B cell (primary cell): ENCODE measurements around the gene IGFN1. TPM values are rescaled to one million over a fixed set of nuclear protein-coding genes. Genes with fewer than 3 reads are reported as not detected.

Experiments
- ATAC-seq: fragments of 200-7000 bp; cut with Tn5 transposase; one replicate; pipeline ENCODE4 v1.10.0; 2021; ENCODE audit warnings: low read depth, mild to moderate bottlenecking, moderate number of reproducible peaks, moderate library complexity
- CTCF ChIA-PET: fragments of 350-600 bp; sonication (Branson Sonifier 250); formaldehyde crosslinking; loops from one replicate; lab custom pipeline; 2021; ENCODE audit warnings: antibody characterized with exemption, inconsistent platforms; lab: Charles Lee
- POLR2A ChIA-PET: fragments of 350-600 bp; sonication (Branson Sonifier 250); formaldehyde crosslinking; loops from one replicate; lab custom pipeline; 2021; ENCODE audit warnings: antibody characterized with exemption; lab: Charles Lee
- DNase-seq: peaks from one replicate; pipeline ENCODE4 v3.0.0; 2013
- H2AFZ ChIP-seq: 2 replicates; pipeline ENCODE4 v1.6.1; 2012; ENCODE audit warnings: mild to moderate bottlenecking, low read depth, low read length; ENCODE audit not compliant: insufficient read depth, poor library complexity, severe bottlenecking
- H3K27ac ChIP-seq, 2 donors: 1 replicate in 1 of 2; 2 replicates in 1 of 2; pipeline ENCODE4 v1.5.1; 2012 to 2013; ENCODE audit warnings: low read length in 2 of 2, mild to moderate bottlenecking in 2 of 2, moderate library complexity in 1 of 2
- H3K27me3 ChIP-seq, 4 experiments: fragments of 200-600 bp in 1 of 4; sonication (generic) in 1 of 4; replicated peaks in 1 of 4; 1 replicate in 2 of 4; 2 replicates in 2 of 4; pipeline versions ENCODE4 v1.6.1 to v1.7.0; 2013 to 2016; ENCODE audit warnings: low read length in 3 of 4, mild to moderate bottlenecking in 2 of 4, mixed read lengths in 1 of 4, moderate library complexity in 1 of 4; ENCODE audit not compliant: insufficient read depth in 4 of 4, control insufficient read depth in 3 of 4; ENCODE audit errors: control extremely low read depth in 1 of 4
- H3K36me3 ChIP-seq, 2 experiments: replicated peaks in 1 of 2; 1 replicate in 1 of 2; 2 replicates in 1 of 2; pipeline versions ENCODE4 v1.6.1 to v1.7.1; 2013; ENCODE audit warnings: low read length in 1 of 2; ENCODE audit not compliant: insufficient read depth in 2 of 2, control insufficient read depth in 1 of 2; ENCODE audit errors: control extremely low read depth in 1 of 2, extremely low read depth in 1 of 2
- H3K4me1 ChIP-seq, 2 donors: fragments of 200-600 bp in 1 of 2; sonication (generic) in 1 of 2; 1 replicate in 1 of 2; 2 replicates in 1 of 2; pipeline versions ENCODE4 v1.5.1 to v1.6.1; 2013 to 2017; ENCODE audit warnings: low read length in 2 of 2; ENCODE audit not compliant: control insufficient read depth in 2 of 2, insufficient read depth in 2 of 2
- H3K4me2 ChIP-seq: replicated peaks from 2 replicates; pipeline ENCODE3; 2012; ENCODE audit warnings: mild to moderate bottlenecking, low read depth, low read length; ENCODE audit not compliant: poor library complexity, severe bottlenecking
- H3K4me3 ChIP-seq, 5 experiments: fragments of 200-600 bp in 1 of 5; sonication (generic) in 1 of 5; 1 replicate in 3 of 5; 2 replicates in 2 of 5; pipeline versions ENCODE4 v1.5.1 to v1.7.0; 2011 to 2016; ENCODE audit warnings: low read length in 4 of 5, mild to moderate bottlenecking in 4 of 5, low read depth in 2 of 5, control low read depth in 1 of 5, moderate library complexity in 1 of 5; ENCODE audit not compliant: insufficient read depth in 1 of 5; ENCODE audit errors: control extremely low read depth in 1 of 5, extremely low read depth in 1 of 5
- H3K79me2 ChIP-seq: fragments of 200-600 bp; sonication (generic); one replicate; pipeline ENCODE4 v1.6.0; 2016; ENCODE audit warnings: low read length; ENCODE audit not compliant: control insufficient read depth, insufficient read depth
- H3K9ac ChIP-seq: fragments of 200-600 bp; sonication (generic); 2 replicates; pipeline ENCODE4 v1.6.1; 2017; ENCODE audit warnings: mild to moderate bottlenecking, low read length, moderate library complexity
- H3K9me3 ChIP-seq, 3 donors: one replicate each; pipeline versions ENCODE4 v1.6.1 to v1.7.1; 2013; ENCODE audit warnings: low read length in 2 of 3; ENCODE audit not compliant: control insufficient read depth in 2 of 3, insufficient read depth in 1 of 3; ENCODE audit errors: control extremely low read depth in 1 of 3
- H4K20me1 ChIP-seq: 2 replicates; pipeline ENCODE4 v1.6.0; 2012; ENCODE audit warnings: mild to moderate bottlenecking, low read length; ENCODE audit not compliant: insufficient read depth, control insufficient read depth, poor library complexity, severe bottlenecking
- H3K27ac Mint-ChIP-seq: one replicate; pipeline ENCODE4 v1.8.0; 2021; ENCODE audit warnings: mixed read lengths
- H3K27me3 Mint-ChIP-seq: one replicate; pipeline ENCODE4 v1.8.0; 2021; ENCODE audit warnings: mixed read lengths
- H3K4me1 Mint-ChIP-seq: one replicate; pipeline ENCODE4 v1.8.0; 2021; ENCODE audit warnings: mixed read lengths
- H3K4me3 Mint-ChIP-seq: one replicate; pipeline ENCODE4 v1.8.0; 2021; ENCODE audit warnings: mixed read lengths
- H3K9me3 Mint-ChIP-seq: one replicate; pipeline ENCODE4 v1.8.0; 2022; ENCODE audit warnings: mixed read lengths; ENCODE audit not compliant: insufficient read depth
- EZH2 ChIP-seq: IDR thresholded peaks from 2 replicates; pipeline ENCODE4 v1.6.1; 2012; ENCODE audit warnings: borderline replicate concordance, low read depth, mild to moderate bottlenecking, moderate library complexity, low read length; ENCODE audit not compliant: insufficient read depth, poor library complexity, severe bottlenecking
- WGBS: methylation state at CpG from one replicate; pipeline ENCODE4 v1.1.5; 2013; ENCODE audit warnings: missing lambda C conversion rate; ENCODE audit not compliant: insufficient coverage; 5-methylcytosine and 5-hydroxymethylcytosine counted together
- intact Hi-C: fragments of 100-400 bp; cut with micrococcal nuclease; formaldehyde crosslinking; loops from one replicate; pipeline ENCODE4 v1.10.0; 2022
- polyA plus RNA-seq: library from polyadenylated mRNA; depleted of rRNA; stranded (reverse); fragments of >200 nt; gene quantifications from 2 replicates; pipeline ENCODE4 v1.2.3, GENCODE V29; 2012
- total RNA-seq, 2 donors: library from RNA; stranded (reverse); fragments of 120-200 nt in 1 of 2; gene quantifications; 1 replicate in 1 of 2; 2 replicates in 1 of 2; pipeline versions ENCODE4 v1.2.3 to v1.2.4, GENCODE V29; 2013 to 2022
- TF ChIP-seq, protein P1 (sequence below): fragments of 200-600 bp; IDR thresholded peaks from one replicate; pipeline ENCODE4 v1.8.0; 2022; ENCODE audit warnings: antibody characterized with exemption, mild to moderate bottlenecking

The IGFN1 gene
- total and polyA plus RNA-seq, 2 donors (not counting 1 experiment from before 2014, with no cell fraction given): not detected

DNA sequence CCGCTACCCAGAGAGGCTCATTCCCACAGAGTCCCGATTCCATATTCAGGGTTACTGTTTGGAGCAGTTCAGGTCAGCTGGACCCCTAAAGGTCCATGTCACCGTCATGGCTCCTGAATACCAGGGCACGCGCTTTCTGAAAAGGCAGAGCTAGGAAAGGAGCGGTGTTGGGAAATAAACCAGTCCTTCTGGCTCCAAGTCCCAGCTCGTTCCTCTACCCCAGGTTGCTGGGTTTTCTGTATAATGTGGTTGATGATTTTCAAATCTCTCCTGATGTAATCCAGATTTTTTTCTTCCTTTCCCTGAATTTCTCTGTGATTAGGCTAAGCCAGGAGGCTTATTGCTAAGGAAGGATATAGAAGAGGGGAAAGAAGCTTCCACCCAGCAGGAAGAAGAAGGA, 78.7 kb downstream of the IGFN1 start:
- H3K4me1 ChIP-seq: no peaks in the 10 kb centered on the region
- WGBS: 97% methylated on average over 5 of the region's 7 CpGs
- CTCF ChIA-PET: no interaction called here

DNA sequence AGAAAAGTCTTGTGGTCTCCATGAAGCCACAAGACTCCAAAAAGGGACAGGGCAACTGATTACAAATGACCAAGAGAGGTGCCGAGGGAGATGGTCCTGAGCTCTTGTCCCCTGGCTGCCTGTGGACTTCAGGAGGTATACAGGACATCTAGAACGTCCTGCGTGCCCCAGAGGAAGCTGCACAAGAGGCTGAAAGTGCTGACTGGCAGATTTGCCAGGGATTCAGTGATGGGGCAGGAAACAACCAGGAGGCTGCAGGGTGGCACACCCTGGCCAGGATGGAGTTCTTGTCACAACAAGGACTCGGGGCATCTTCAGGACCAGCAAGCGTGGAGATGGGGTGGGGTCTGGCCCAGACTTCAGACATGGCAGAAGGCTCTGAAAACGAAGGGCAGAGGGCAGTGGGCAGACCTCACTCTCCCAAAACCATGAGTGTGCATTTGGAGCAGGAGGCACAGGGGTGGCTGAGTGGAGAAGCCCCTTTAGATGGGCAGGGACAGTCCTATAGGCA, 79.3 kb downstream of the IGFN1 start:
- POLR2A ChIA-PET: no interaction called here
- intact Hi-C loops: no loop called here
- H3K79me2 ChIP-seq: no peaks in the 10 kb centered on the region
- H4K20me1 ChIP-seq: no peaks in the 10 kb centered on the region
- no peaks in the 10 kb centered on the region for H3K9me3 ChIP-seq
- CTCF ChIA-PET: no interaction called here
- Mint-ChIP-seq H3K27me3 (peaks cover 35% of the 10 kb centered on the region), H3K27ac (no peak overlapping the region), H3K9me3 (no peaks in the 10 kb centered on the region), H3K4me1 (no peaks in the 10 kb centered on the region), H3K4me3 (no peak overlapping the region)
- no peak overlapping the region for H3K4me2 ChIP-seq
- H3K27me3 ChIP-seq: peaks cover 0 to 6% (median 2%) of the 10 kb centered on the region in 4 experiments
- DNase-seq (no peak), ATAC-seq (no peak)
- H2AFZ ChIP-seq: no peak overlapping the region
- TF ChIP-seq, protein P1, sequence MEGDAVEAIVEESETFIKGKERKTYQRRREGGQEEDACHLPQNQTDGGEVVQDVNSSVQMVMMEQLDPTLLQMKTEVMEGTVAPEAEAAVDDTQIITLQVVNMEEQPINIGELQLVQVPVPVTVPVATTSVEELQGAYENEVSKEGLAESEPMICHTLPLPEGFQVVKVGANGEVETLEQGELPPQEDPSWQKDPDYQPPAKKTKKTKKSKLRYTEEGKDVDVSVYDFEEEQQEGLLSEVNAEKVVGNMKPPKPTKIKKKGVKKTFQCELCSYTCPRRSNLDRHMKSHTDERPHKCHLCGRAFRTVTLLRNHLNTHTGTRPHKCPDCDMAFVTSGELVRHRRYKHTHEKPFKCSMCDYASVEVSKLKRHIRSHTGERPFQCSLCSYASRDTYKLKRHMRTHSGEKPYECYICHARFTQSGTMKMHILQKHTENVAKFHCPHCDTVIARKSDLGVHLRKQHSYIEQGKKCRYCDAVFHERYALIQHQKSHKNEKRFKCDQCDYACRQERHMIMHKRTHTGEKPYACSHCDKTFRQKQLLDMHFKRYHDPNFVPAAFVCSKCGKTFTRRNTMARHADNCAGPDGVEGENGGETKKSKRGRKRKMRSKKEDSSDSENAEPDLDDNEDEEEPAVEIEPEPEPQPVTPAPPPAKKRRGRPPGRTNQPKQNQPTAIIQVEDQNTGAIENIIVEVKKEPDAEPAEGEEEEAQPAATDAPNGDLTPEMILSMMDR: no peak
- WGBS: 82% methylated on average over 5 of the region's 6 CpGs
- H3K4me1 ChIP-seq: no peaks in the 10 kb centered on the region
- H3K9ac ChIP-seq: no peak overlapping the region
- H3K36me3 ChIP-seq: no peaks in the 10 kb centered on the region
- no peak overlapping the region for H3K4me3 ChIP-seq
- H3K27ac ChIP-seq: no peak overlapping the region

More for the DNA sequence above, 78.7 kb downstream of the IGFN1 start:
- no peak overlapping the region for H3K27ac ChIP-seq
- TF ChIP-seq, protein P1: no peak
- TF ChIP-seq EZH2: no peak
- H3K9ac ChIP-seq: no peak overlapping the region
- H3K27me3 ChIP-seq: peaks cover 0 to 6% (median 2%) of the 10 kb centered on the region in 4 experiments
- H3K4me2 ChIP-seq: no peak overlapping the region
- H3K79me2 ChIP-seq: no peaks in the 10 kb centered on the region
- no peaks in the 10 kb centered on the region for H3K36me3 ChIP-seq
- no peak overlapping the region for H2AFZ ChIP-seq
- intact Hi-C loops: no loop called here
- Mint-ChIP-seq H3K4me1 (no peaks in the 10 kb centered on the region), H3K9me3 (no peaks in the 10 kb centered on the region), H3K27ac (no peak overlapping the region), H3K4me3 (no peak overlapping the region), H3K27me3 (peaks cover 40% of the 10 kb centered on the region)
- no peak for DNase-seq
- no peak overlapping the region for H3K4me3 ChIP-seq
- no peaks in the 10 kb centered on the region for H4K20me1 ChIP-seq
- POLR2A ChIA-PET: no interaction called here
- H3K9me3 ChIP-seq: no peaks in the 10 kb centered on the region
- ATAC-seq: no peak
